PC-3 (cell line): Measurements from ENCODE around the gene ADAM15. TPM values are rescaled to one million over a fixed set of nuclear protein-coding genes. Genes with fewer than 3 reads are reported as not detected.
A peak's percentile ranks its signal among the peaks of the same experiment; 100 is the strongest.

Experiments used
- ATAC-seq: fragments of 200-7000 bp; cut with Tn5 transposase; 2 replicates; pipeline ENCODE4 v1.9.1; 2020; ENCODE audit warnings: mild to moderate bottlenecking, moderate library complexity
- BruUV-seq: library from RNA; stranded (reverse); fragments of 400-500 nt; replicated peaks from 2 replicates; lab custom pipeline; 2021; lab: Mats Ljungman, UMichigan
- CTCF ChIA-PET: fragments of 300-600 bp; sonication (Branson Sonifier 250); formaldehyde crosslinking; loops from one replicate; lab custom pipeline; 2022; ENCODE audit warnings: antibody characterized with exemption; lab: Charles Lee
- POLR2A ChIA-PET: fragments of 300-600 bp; sonication (Branson Sonifier 250); formaldehyde crosslinking; loops from one replicate; lab custom pipeline; 2022; ENCODE audit warnings: antibody characterized with exemption; ENCODE audit not compliant: unreplicated experiment; lab: Charles Lee
- DNase-seq: peaks from one replicate; pipeline ENCODE4 v3.0.0-alpha.2; 2015
- H2AFZ ChIP-seq: fragments of 300-600 bp; sonication (generic); 2 replicates; pipeline ENCODE4 v1.6.0; 2016; ENCODE audit warnings: antibody characterized with exemption, low read length
- H3F3A ChIP-seq: fragments of 300-600 bp; sonication (generic); one replicate; pipeline ENCODE4 v1.6.0; 2017; ENCODE audit warnings: antibody characterized with exemption, low read length, control low read depth, mild to moderate bottlenecking; ENCODE audit not compliant: unreplicated experiment
- H3K27ac ChIP-seq: fragments of 300-600 bp; sonication (generic); 2 replicates; pipeline ENCODE4 v1.5.1; 2016; ENCODE audit warnings: mild to moderate bottlenecking, low read length
- H3K27me3 ChIP-seq: fragments of 300-600 bp; sonication (generic); 2 replicates; pipeline ENCODE4 v1.6.1; 2016; ENCODE audit warnings: low read length, mixed read lengths
- H3K36me3 ChIP-seq: fragments of 300-600 bp; sonication (generic); 2 replicates; pipeline ENCODE4 v1.6.1; 2016; ENCODE audit warnings: low read depth, mixed run types, low read length, mixed read lengths
- H3K4me1 ChIP-seq: fragments of 300-600 bp; sonication (generic); 2 replicates; pipeline ENCODE4 v1.5.1; 2016; ENCODE audit warnings: low read length; ENCODE audit not compliant: insufficient read depth
- H3K4me2 ChIP-seq: fragments of 300-600 bp; sonication (generic); 2 replicates; pipeline ENCODE4 v1.6.0; 2016; ENCODE audit warnings: low read length
- H3K4me3 ChIP-seq: fragments of 300-600 bp; sonication (generic); 2 replicates; pipeline ENCODE4 v1.5.1; 2016; ENCODE audit warnings: mild to moderate bottlenecking, low read length, mixed read lengths
- H3K79me2 ChIP-seq: fragments of 300-600 bp; sonication (generic); 2 replicates; pipeline ENCODE4 v1.6.1; 2017; ENCODE audit warnings: low read length, mixed read lengths
- H3K9ac ChIP-seq: fragments of 300-600 bp; sonication (generic); 2 replicates; pipeline ENCODE4 v1.6.0; 2016; ENCODE audit warnings: mild to moderate bottlenecking, low read length
- H3K9me2 ChIP-seq: fragments of 300-600 bp; sonication (generic); replicated peaks from 2 replicates; pipeline ENCODE4 v1.6.1; 2016; ENCODE audit warnings: mixed run types, low read length, mixed read lengths
- H3K9me3 ChIP-seq: fragments of 300-600 bp; sonication (generic); 2 replicates; pipeline ENCODE4 v1.6.1; 2016; ENCODE audit warnings: low read length, mixed read lengths
- H4K20me1 ChIP-seq: fragments of 300-600 bp; sonication (generic); 2 replicates; pipeline ENCODE4 v1.6.1; 2016; ENCODE audit warnings: low read length, mixed read lengths
- EZH2 ChIP-seq: fragments of 300-600 bp; sonication (generic); IDR thresholded peaks from one replicate; pipeline ENCODE4 v1.6.1; 2017; ENCODE audit warnings: antibody characterized with exemption, mild to moderate bottlenecking, low read length; ENCODE audit not compliant: unreplicated experiment
- EZH2phosphoT487 ChIP-seq: fragments of 300-600 bp; sonication (generic); IDR thresholded peaks from 2 replicates; pipeline ENCODE4 v1.6.1; 2018; ENCODE audit warnings: mild to moderate bottlenecking, antibody characterized with exemption, low read length, borderline replicate concordance
- intact Hi-C: fragments of 100-400 bp; cut with micrococcal nuclease; formaldehyde crosslinking; loops from 2 replicates; pipeline ENCODE4 v1.9.0; 2023
- total RNA-seq: library from RNA; depleted of rRNA; stranded (reverse); fragments of >200 nt; gene quantifications from 2 replicates; pipeline ENCODE4 v1.2.3, GENCODE V29; 2014
- TF ChIP-seq, protein P1 (sequence below): fragments of 300-600 bp; sonication (generic); conservative IDR thresholded peaks from 2 replicates; pipeline ENCODE4 v1.5.1; 2017; ENCODE audit warnings: antibody characterized with exemption, low read depth, mild to moderate bottlenecking, low read length

ADAM15 gene
- total RNA-seq, 1 experiment from 2014 or later: 334 TPM

DNA sequence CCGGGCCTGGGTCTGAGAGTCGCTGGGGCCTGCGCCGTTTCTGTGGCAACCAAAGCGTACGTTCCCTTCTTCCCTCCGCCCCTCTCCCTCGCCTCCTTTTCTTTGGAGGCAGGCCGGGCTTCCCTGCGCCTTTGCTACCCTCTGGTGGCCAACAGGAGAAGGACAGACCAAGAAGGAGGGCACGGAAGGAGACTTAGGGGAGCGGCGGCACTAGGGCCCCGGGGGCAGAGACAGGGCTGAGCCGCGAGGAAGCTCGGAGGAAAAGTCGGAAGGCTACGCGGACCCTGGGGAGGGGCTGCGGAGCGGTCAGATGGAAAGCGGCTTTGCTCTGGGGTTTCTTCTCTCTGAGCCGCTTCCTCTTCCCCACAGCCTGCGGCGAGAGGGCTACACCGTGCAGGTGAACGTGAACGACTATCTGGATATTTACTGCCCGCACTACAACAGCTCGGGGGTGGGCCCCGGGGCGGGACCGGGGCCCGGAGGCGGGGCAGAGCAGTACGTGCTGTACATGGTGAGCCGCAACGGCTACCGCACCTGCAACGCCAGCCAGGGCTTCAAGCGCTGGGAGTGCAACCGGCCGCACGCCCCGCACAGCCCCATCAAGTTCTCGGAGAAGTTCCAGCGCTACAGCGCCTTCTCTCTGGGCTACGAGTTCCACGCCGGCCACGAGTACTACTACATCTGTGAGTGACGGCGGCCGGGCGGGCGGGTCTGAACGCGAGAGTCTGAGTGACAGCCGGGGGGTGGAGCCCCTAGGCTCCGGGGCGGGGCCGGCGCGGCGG is 33.8 kb downstream of the ADAM15 start:
- H2AFZ ChIP-seq: peak overlapping the region; percentile 96
- no peaks in the 10 kb centered on the region for H3K79me2 ChIP-seq
- H3K4me3 ChIP-seq: peak overlapping the region; percentile 73
- H3K9ac ChIP-seq: peak overlapping the region; percentile 77
- POLR2A ChIA-PET: interaction anchor here (0.6 to 0.7 kb wide), 3 partner anchors 33 to 237 kb away, joined by 5 to 27 read pairs (median 14); partner anchors contain the start of gene ADAM15
- peak; percentile 97 for DNase-seq
- intact Hi-C loops: loop anchor here (1.0 to 2.0 kb wide), 5 partner anchors 22 to 416 kb away; partner anchors contain the start of genes EFNA4 and ZBTB7B
- H3K9me2 ChIP-seq: no peaks in the 10 kb centered on the region
- H3K27me3 ChIP-seq: peaks cover 33% of the 10 kb centered on the region
- peak overlapping the region; percentile 83 for H3K27ac ChIP-seq
- no peaks in the 10 kb centered on the region for H3K36me3 ChIP-seq
- BruUV-seq: TSS peak; percentile 84
- H4K20me1 ChIP-seq: no peaks in the 10 kb centered on the region
- no peaks in the 10 kb centered on the region for H3K9me3 ChIP-seq
- H3K4me1 ChIP-seq: peaks cover 60% of the 10 kb centered on the region
- peak; percentile 75 for ATAC-seq
- no peaks in the 10 kb centered on the region for H3F3A ChIP-seq
- TF ChIP-seq, protein P1, sequence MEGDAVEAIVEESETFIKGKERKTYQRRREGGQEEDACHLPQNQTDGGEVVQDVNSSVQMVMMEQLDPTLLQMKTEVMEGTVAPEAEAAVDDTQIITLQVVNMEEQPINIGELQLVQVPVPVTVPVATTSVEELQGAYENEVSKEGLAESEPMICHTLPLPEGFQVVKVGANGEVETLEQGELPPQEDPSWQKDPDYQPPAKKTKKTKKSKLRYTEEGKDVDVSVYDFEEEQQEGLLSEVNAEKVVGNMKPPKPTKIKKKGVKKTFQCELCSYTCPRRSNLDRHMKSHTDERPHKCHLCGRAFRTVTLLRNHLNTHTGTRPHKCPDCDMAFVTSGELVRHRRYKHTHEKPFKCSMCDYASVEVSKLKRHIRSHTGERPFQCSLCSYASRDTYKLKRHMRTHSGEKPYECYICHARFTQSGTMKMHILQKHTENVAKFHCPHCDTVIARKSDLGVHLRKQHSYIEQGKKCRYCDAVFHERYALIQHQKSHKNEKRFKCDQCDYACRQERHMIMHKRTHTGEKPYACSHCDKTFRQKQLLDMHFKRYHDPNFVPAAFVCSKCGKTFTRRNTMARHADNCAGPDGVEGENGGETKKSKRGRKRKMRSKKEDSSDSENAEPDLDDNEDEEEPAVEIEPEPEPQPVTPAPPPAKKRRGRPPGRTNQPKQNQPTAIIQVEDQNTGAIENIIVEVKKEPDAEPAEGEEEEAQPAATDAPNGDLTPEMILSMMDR: peak; percentile 92
- TF ChIP-seq EZH2 (no peak), EZH2phosphoT487 (no peak)
- peak overlapping the region; percentile 99 for H3K4me2 ChIP-seq
- CTCF ChIA-PET: interaction anchor here (0.5 to 1.8 kb wide), 25 partner anchors 12 to 731 kb away, joined by 3 to 41 read pairs (median 4); partner anchors contain the start of genes ADAM15, EFNA4, FLAD1 and KRTCAP2

DNA sequence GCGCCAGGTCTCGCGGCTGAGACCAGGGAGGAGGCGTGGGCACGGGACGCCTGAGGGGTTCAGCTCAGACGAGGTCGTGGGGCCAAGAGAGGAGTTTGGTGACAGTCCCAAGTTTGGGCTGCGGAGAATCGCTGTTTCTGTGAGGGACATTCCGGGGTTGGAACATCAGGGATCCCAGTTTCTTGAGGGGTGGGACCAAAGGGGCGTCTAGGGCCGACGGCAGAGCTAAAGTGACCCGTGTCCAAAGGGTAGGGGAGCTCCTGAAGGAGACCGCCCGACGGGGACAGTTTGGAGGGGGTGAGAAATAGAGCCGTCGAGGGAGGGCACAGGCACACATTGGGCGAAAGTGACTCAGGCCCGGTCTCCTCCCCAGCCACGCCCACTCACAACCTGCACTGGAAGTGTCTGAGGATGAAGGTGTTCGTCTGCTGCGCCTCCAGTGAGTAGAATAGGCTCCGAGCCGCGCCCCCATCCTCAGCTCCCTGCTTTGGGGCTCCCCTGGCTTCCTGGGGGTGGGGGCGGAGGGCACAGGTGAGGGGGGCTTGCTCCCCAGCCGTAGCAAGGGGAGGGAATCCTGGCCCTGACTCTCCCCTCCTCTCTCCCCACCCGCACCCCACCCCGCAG is 34.5 kb downstream of the ADAM15 start:
- CTCF ChIA-PET: interaction anchor here (0.6 to 1.8 kb wide), 18 partner anchors 15 to 732 kb away, joined by 3 to 41 read pairs (median 4); partner anchors contain the start of genes ADAM15, EFNA4 and KRTCAP2
- no peaks in the 10 kb centered on the region for H3K9me3 ChIP-seq
- peak overlapping the region; percentile 96 for H2AFZ ChIP-seq
- no peaks in the 10 kb centered on the region for H3K9me2 ChIP-seq
- peaks cover 26% of the 10 kb centered on the region for H3K27me3 ChIP-seq
- H3K79me2 ChIP-seq: no peaks in the 10 kb centered on the region
- intact Hi-C loops: loop anchor here (1.0 to 2.0 kb wide), 3 partner anchors 83 to 416 kb away; partner anchors contain the start of gene ZBTB7B
- peak; percentile 58 for ATAC-seq
- POLR2A ChIA-PET: interaction anchor here (0.6 to 0.7 kb wide), 2 partner anchors 34 to 35 kb away, joined by 14 to 27 read pairs; partner anchors contain the start of gene ADAM15
- peak; percentile 85 for DNase-seq
- TF ChIP-seq EZH2phosphoT487: no peak
- TF ChIP-seq, protein P1: no peak
- TF ChIP-seq EZH2: no peak
- H3K4me1 ChIP-seq: peaks cover 53% of the 10 kb centered on the region
- peak overlapping the region; percentile 99 for H3K4me2 ChIP-seq
- no peaks in the 10 kb centered on the region for H3K36me3 ChIP-seq
- H3K9ac ChIP-seq: peak overlapping the region; percentile 77
- no peaks in the 10 kb centered on the region for H4K20me1 ChIP-seq
- H3K4me3 ChIP-seq: peak overlapping the region; percentile 73
- BruUV-seq: TSS peak; percentile 61
- H3F3A ChIP-seq: no peaks in the 10 kb centered on the region
- peak overlapping the region; percentile 83 for H3K27ac ChIP-seq
